Mononuclear cell (primary cell): Measurements from ENCODE around the gene MATR3. TPM values are rescaled to one million over a fixed set of nuclear protein-coding genes. Genes with fewer than 3 reads are reported as not detected.
A peak's percentile ranks its signal among the peaks of the same experiment; 100 is the strongest.

Source experiments
- H3K27me3 ChIP-seq: 2 replicates; pipeline ENCODE4 v1.6.0; 2011; ENCODE audit warnings: low read length, control low read depth; ENCODE audit not compliant: insufficient read depth
- H3K4me1 ChIP-seq: 2 replicates; pipeline ENCODE4 v1.5.1; 2011; ENCODE audit warnings: mild to moderate bottlenecking, low read length, control low read depth; ENCODE audit not compliant: insufficient read depth
- H3K4me3 ChIP-seq: 2 replicates; pipeline ENCODE4 v1.5.1; 2011; ENCODE audit warnings: mild to moderate bottlenecking, low read length, moderate library complexity
- H3K9me3 ChIP-seq: 2 replicates; pipeline ENCODE4 v1.5.1; 2011; ENCODE audit warnings: low read depth, mild to moderate bottlenecking, control low read depth, low read length
- total RNA-seq: library from RNA; depleted of rRNA; stranded (reverse); fragments of >200 nt; gene quantifications from one replicate; pipeline ENCODE4 v1.2.3, GENCODE V29; 2012

Gene MATR3
- total RNA-seq, 1 donor: 691 TPM

GRCh38 chr5:139283252-139284166 lies 10.0 kb upstream of the MATR3 start:
- Histone ChIP-seq H3K4me3 (no peak overlapping the region), H3K27me3 (no peaks in the 10 kb centered on the region), H3K4me1 (no peaks in the 10 kb centered on the region), H3K9me3 (no peaks in the 10 kb centered on the region)

- Histone ChIP-seq H3K4me3 (no peak overlapping the region), H3K4me1 (no peaks in the 10 kb centered on the region), H3K27me3 (no peaks in the 10 kb centered on the region), H3K9me3 (no peaks in the 10 kb centered on the region)
These were observed 9.2 kb upstream of the MATR3 start for GRCh38 chr5:139284295-139284694.

GRCh38 chr5:139285651-139286392 lies 7.7 kb upstream of the MATR3 start:
- Histone ChIP-seq H3K9me3 (no peaks in the 10 kb centered on the region), H3K4me1 (no peaks in the 10 kb centered on the region), H3K27me3 (no peaks in the 10 kb centered on the region), H3K4me3 (no peak overlapping the region)

GRCh38 chr5:139287890-139288635 lies 5.5 kb upstream of the MATR3 start:
- no peaks in the 10 kb centered on the region for H3K27me3 ChIP-seq
- peaks cover 3% of the 10 kb centered on the region for H3K4me1 ChIP-seq
- no peaks in the 10 kb centered on the region for H3K9me3 ChIP-seq
- H3K4me3 ChIP-seq: no peak overlapping the region

GRCh38 chr5:139291051-139291450 lies 2.5 kb upstream of the MATR3 start:
- H3K4me1 ChIP-seq: peaks cover 17% of the 10 kb centered on the region
- no peaks in the 10 kb centered on the region for H3K27me3 ChIP-seq
- H3K9me3 ChIP-seq: no peaks in the 10 kb centered on the region
- H3K4me3 ChIP-seq: no peak overlapping the region

- Histone ChIP-seq H3K9me3 (no peaks in the 10 kb centered on the region), H3K4me1 (peaks cover 30% of the 10 kb centered on the region), H3K4me3 (peak overlapping the region; percentile 87), H3K27me3 (no peaks in the 10 kb centered on the region)
These were observed 386 bp upstream of the MATR3 start for GRCh38 chr5:139293202-139293506.

- peaks cover 41% of the 10 kb centered on the region for H3K4me1 ChIP-seq
- H3K4me3 ChIP-seq: peak overlapping the region; percentile 87
- H3K27me3 ChIP-seq: no peaks in the 10 kb centered on the region
- no peaks in the 10 kb centered on the region for H3K9me3 ChIP-seq
These were observed 1.0 kb downstream of the MATR3 start for GRCh38 chr5:139294374-139295165.

GRCh38 chr5:139295346-139296057 lies 2.0 kb downstream of the MATR3 start:
- Histone ChIP-seq H3K9me3 (no peaks in the 10 kb centered on the region), H3K4me3 (peak overlapping the region; percentile 87), H3K4me1 (peaks cover 48% of the 10 kb centered on the region), H3K27me3 (no peaks in the 10 kb centered on the region)

GRCh38 chr5:139296198-139296597 lies 2.7 kb downstream of the MATR3 start:
- H3K27me3 ChIP-seq: no peaks in the 10 kb centered on the region
- H3K9me3 ChIP-seq: no peaks in the 10 kb centered on the region
- H3K4me1 ChIP-seq: peaks cover 54% of the 10 kb centered on the region
- H3K4me3 ChIP-seq: no peak overlapping the region

GRCh38 chr5:139296862-139297326 lies 3.4 kb downstream of the MATR3 start:
- Histone ChIP-seq H3K4me3 (no peak overlapping the region), H3K27me3 (no peaks in the 10 kb centered on the region), H3K4me1 (peaks cover 54% of the 10 kb centered on the region), H3K9me3 (no peaks in the 10 kb centered on the region)

GRCh38 chr5:139297439-139298133 lies 4.0 kb downstream of the MATR3 start:
- no peaks in the 10 kb centered on the region for H3K9me3 ChIP-seq
- H3K4me3 ChIP-seq: no peak overlapping the region
- H3K4me1 ChIP-seq: peaks cover 57% of the 10 kb centered on the region
- no peaks in the 10 kb centered on the region for H3K27me3 ChIP-seq

GRCh38 chr5:139298242-139298641 lies 4.7 kb downstream of the MATR3 start:
- no peaks in the 10 kb centered on the region for H3K9me3 ChIP-seq
- H3K4me1 ChIP-seq: peaks cover 56% of the 10 kb centered on the region
- no peak overlapping the region for H3K4me3 ChIP-seq
- no peaks in the 10 kb centered on the region for H3K27me3 ChIP-seq

- H3K4me3 ChIP-seq: no peak overlapping the region
These were observed 5.9 kb downstream of the MATR3 start for GRCh38 chr5:139299486-139299885.

More at GRCh38 chr5:139299486-139299885, 5.9 kb downstream of the MATR3 start:
- no peaks in the 10 kb centered on the region for H3K9me3 ChIP-seq
- H3K4me1 ChIP-seq: peaks cover 66% of the 10 kb centered on the region
- H3K27me3 ChIP-seq: no peaks in the 10 kb centered on the region
